Fibroblast of skin of scalp (primary cell): ENCODE data around the gene SMIM14.
"Not testable (repeated sequence)": the region's sequence is repeated elsewhere in the genome, so short reads cannot be mapped to it uniquely, and the experiment has no call there.

Experiments
- DNase-seq: peaks from one replicate; pipeline ENCODE4 v3.0.0-alpha.2; 2013

SMIM14 gene

DNA sequence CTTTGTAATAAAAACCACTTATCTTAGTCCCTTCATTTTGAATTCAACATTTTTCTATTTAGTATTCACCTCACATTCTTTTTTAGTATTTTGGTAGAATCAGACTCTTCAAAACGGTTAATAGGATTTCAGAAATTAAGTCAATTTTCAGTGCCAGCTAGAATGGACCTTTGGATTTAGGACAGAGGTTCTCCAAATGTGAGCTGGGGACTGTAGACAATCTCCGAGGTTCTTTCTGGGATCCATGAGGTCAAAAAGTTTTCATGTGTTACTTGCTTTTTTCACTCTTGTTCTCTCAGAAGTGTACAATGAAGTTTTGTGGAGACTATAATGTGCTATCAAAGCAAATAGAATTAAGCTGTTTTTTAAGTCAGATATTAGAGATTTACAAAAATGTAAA is 109.1 kb downstream of the SMIM14 start:
- DNase-seq = no peak

DNA sequence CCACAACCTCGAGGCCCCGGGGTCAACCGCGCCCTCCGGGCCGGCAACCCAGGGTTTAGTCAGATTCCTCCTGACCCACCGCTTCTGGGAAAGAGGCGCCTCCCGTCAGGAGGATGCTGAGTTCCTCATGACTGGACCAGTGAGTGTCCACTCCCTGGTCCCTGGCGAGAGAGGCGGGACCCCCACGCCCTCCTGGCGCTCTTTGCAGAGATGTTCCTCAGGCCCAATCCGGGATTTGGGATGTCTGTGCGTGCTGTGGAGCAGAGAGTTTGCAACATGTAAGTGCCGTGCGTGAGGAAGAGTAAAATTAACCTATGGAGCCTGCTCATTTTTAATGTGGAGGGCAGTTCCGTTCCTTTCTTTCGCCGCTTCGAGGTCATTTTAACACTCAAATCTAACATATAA is 110.6 kb downstream of the SMIM14 start:
- no peak for DNase-seq

DNA sequence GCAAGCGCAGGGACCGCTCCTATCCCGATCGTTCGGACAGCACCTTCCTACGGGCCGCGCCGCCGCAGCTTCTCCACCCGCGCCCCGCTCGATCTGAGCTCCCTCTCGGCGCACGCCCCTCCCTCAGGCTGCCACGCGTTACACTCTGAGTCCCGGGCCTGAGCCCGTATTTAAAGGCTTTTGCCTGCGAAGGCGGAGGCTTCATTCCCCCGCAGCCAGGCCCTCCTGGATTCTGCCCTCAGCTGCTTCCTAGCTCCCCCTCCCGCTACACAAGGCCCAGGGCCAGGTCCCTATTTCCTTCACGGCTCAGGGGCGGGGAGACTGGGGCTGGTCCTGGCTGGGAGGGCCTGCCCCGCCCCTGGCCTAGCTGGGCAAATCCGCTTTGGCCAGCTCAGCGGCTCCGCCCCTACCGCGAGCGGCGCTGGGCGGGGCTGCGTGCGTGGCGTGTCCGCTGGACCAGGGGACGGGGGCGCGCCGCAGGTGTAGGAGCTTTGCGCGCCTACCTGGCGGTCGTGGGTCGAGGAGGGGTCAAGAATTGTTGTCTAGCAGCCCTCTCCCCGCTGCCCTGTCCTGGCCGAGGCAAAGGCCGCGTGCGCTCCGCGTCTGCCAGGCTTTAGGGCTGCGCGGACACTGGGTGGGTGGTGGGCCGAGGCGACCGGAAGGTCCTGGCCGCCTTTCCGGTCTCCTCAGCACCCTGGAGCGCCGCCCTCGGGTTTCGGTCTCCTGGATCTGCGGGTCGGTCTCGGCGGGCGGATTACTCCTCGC is 111.2 kb downstream of the SMIM14 start, which contains the start of gene UGDH:
Gene UGDH, minus strand, starts transcription at position 144 of the 765 bp plus-strand sequence. CDS start 5,927 bp downstream, outside the sequence.
- DNase-seq = peak; percentile 100

DNA sequence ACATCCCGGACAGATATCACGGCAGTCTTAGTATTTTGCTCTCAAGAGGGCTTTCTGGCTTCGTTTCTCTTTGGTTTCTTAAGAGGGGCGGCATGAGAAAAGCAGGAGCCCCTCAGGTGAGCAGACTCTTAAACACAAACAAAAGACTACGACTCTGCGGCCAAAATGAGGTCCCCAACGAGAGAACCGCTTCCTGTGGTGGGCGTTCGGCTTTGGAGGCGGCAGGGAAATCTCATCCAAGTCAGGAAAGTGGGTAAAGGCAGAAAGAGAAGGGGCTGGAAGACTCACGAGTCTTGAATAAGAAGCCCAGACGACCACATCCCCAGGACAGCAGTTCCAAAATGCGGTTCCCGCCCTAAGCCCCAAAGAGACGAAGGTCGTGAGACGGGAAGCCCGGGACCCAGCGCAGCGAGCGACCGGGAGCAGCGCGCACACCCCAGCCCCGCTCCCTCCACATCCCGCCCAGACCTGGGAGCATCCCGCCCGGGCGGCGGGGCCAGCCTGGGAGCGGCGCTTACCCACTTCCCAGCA is 111.8 kb downstream of the SMIM14 start:
- no peak for DNase-seq

DNA sequence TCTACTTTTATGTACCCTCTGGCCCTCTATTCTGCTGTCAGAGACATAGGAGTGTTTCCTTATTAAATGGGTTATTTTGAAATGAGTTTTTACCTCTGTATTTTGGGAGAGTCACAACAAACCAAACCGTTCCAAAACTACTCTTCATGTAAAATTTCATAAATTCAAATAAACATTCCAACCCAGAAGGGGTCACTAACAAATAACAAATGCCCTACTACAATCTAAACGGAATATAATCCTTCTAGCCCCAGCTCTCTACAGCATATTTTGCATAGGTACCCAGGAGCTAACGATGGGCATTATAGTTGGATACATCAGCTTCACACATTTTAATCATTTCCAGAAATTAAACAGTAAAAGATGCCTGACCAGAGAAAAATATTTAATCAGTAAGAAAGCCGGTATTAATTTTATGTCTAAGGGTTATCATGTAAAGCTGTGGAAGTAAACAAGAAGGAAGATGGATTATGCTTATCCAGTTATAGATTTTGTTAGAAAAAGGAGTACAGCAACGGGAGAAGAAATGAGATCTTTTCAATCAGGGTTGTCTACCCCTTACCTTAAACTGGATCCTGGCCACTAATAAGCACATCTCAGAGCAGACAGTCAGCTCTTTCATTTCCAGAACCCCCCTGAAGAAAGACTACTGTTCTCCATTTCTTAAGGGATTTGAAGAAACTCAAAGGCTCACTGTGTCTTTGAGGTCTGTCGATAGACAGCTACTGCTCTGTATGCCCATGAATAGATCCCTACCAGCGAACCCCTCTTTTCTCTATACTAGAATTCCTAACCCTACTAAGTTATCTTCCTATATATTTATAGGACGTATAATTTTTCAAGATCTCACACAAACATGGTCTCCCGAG is 112.6 kb downstream of the SMIM14 start:
- no peak for DNase-seq

DNA sequence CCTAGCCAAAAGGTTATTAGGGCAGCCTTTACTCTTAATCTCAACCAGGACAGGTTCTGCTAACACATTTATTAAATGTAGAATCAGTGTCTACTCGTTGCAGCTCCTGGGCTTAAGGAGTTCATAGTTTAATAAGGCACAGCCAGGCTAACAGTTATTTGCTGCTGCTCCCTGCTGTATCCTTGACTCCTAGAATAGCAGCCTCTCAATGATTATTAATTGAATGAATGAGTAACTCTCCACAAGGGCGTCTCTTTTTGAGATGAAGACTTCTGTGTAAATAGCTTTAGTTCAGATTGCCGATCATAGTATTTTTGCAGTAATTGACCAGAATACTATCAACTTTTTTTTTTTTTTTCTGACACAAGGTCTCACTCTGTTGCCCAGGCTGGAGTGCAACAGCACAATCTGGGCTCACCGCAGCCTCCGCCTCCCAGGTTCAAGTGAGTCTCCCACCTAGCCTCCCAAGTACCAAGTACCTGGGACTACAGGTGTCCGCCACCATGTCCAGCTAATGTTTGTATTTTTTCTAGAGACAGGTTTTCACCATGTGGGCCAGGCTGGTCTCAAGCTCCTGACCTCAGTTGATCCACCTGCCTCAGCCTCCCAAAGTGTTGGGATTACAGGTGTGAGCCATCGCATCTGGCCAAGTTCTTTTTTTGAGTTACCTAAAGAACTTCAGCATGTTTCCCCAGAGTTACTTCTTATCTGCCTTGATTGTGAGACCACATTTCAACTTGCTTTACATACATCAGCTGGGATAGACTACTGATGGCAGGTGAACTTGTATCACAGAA is 114.3 kb downstream of the SMIM14 start:
- DNase-seq = no peak

- no peak for DNase-seq
These were observed 116.6 kb downstream of the SMIM14 start for GRCh38 chr4:39522068-39522467.

- peak; percentile 83 for DNase-seq
These were observed 117.3 kb downstream of the SMIM14 start for GRCh38 chr4:39521253-39521919.

DNA sequence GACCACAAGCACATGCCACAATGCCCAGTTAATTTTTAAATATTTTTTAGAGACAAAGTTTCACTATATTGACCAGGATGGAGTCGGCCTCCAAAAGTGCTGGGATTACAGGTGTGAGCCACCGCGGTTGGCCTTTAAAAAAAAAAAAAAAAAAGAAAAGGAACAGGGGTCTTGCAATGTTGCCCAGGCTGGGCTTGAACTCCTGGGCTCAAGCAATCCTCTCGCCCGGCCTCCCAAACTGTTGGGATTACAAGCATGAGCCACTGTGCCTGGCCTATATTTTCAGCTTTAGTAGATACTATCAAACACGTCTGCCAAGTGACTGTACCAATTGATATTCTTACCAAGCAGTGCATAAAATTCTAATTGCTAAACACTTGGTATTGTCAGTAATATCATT is 120.2 kb downstream of the SMIM14 start:
- DNase-seq = no peak

- DNase-seq = no peak
These were observed 122.2 kb downstream of the SMIM14 start for GRCh38 chr4:39516407-39516966.

DNA sequence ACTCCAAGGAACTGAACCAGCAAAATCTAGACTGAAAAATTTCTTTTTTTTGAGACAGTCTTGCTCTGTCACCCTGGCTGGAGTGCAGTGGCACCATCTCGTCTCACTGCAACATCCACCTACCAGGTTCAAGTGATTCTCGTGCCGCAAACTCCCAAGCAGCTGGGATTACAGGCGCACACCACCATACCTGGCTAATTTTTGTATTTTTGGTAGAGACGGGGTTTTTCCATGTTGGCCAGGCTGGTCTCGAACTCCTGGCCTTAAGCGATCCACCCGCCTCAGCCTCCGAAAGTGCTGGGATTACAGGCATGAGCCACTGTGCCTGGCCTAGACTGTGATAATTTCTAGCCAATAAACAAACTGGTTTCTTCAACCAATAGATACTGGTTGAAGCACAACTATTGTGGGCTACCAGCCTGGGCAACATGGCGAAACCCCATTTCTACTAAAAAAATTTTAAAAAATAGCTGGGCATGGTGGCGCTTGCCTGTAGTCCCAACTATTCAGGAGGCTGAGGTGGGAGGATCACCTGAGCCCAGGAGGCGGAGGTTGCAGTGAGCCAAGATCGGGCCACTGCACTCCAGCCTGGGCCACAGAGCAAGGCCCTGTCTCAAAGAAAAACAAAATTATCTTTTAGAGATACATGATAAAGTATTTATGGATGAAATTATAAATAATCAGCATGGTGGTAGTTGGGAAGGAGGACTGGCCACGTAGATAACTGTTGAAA is 122.8 kb downstream of the SMIM14 start:
- DNase-seq = not testable (repeated sequence)

- no peak for DNase-seq
These were observed 123.7 kb downstream of the SMIM14 start for GRCh38 chr4:39514888-39515401.

DNA sequence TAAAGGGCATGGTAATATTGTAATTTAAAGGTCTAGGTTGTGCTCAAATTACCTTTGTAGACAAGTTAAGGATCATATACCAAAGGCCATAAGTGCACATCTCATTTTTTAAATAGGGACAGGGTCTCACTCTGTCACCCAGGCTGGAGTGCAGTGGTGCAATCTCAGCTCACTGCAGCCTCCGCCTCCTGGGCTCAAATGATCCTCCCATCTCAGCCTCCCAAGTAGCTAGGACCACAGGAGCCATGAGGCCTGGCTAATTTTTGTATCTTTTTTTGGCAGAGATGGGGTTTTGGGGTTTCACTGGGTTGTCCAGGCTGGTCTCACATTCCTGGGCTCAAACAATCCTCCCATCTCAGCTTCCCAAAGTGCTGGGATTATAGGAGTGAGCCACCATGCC is 124.4 kb downstream of the SMIM14 start:
- not testable (repeated sequence) for DNase-seq

DNA sequence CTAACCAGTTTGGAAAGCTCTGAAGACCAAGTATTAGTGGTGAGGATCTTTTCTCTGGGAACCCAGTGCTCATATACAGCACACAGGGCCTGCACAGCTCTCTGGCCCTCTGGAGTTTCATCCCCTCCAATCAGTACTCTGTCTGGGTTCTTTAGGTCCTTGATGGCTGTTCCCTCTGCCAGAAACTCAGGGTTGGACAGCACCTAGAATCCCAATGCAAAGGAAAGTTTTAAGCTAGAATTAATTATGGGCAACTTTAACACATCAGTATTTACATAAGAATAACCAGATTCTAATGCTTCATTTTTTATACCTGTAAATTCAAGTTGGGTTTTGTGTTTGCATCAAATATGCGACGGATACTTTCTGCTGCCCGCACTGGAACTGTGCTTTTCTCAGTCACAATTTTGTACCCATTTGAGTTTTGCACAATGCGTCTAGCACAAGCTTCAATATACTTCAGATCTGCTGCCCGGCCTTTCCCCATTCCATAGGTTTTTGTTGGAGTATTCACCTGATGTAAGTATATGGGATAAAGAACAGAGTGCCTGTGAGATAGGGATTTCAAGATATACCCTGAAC is 128.2 kb downstream of the SMIM14 start:
- no peak for DNase-seq

GRCh38 chr4:39505581-39505980 is 133.1 kb downstream of the SMIM14 start:
- DNase-seq = no peak

DNA sequence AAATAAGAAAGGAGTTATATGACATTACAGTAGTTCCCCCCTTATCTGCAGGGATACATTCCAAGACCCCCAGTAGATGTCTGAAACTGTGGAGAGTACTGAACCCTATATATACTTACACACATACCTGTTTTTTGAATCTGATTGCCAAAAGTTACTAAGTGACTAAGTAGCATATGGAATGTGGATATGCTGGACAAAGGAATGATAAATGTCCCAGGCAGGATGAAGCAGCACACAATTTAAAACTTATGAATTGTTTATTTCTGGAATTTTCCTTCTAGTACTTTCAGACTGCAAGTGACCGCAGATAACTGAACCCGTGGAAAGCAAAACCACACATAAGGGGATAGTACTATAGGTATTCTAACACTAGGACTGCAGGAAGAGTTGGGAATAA is 134.1 kb downstream of the SMIM14 start:
- DNase-seq = no peak

DNA sequence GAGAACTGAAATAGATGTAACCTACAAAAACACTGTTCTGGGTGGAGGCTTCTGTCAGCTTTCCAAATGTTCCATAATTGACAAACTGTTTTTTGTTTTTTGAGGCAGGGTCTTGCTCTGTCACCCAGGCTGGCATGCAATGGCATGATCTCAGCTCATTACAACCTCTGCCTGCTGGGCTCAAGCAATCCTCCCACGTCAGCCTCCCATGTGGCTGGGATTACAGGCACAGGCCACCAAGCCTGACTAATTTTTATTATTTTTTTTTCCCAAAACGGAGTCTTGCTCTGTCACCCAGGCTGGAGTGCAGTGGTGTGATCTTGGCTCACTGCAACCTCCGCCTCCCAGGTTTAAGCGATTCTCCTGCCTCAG is 136.0 kb downstream of the SMIM14 start:
- DNase-seq = peak; percentile 91

- peak; percentile 97 for DNase-seq
These were observed 136.5 kb downstream of the SMIM14 start for GRCh38 chr4:39502019-39502663.

DNA sequence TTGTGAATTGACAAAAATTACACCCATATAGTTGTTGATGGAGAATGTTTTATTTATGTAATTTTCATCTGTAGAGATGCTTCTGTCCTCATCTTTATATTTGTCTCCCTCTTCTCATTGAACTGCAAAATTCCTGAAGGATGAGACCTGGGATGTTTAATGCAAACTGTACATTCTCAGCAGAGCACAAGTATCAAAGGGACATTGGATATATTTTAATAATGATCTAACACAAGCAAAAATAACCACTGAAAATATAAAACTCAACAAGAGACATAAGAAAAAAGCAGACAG is 140.0 kb downstream of the SMIM14 start:
- DNase-seq = peak; percentile 34
